ENCODE results near the gene RPLP2.
A peak's percentile ranks its signal among the peaks of the same experiment; 100 is the strongest.

RPLP2 gene

DNA sequence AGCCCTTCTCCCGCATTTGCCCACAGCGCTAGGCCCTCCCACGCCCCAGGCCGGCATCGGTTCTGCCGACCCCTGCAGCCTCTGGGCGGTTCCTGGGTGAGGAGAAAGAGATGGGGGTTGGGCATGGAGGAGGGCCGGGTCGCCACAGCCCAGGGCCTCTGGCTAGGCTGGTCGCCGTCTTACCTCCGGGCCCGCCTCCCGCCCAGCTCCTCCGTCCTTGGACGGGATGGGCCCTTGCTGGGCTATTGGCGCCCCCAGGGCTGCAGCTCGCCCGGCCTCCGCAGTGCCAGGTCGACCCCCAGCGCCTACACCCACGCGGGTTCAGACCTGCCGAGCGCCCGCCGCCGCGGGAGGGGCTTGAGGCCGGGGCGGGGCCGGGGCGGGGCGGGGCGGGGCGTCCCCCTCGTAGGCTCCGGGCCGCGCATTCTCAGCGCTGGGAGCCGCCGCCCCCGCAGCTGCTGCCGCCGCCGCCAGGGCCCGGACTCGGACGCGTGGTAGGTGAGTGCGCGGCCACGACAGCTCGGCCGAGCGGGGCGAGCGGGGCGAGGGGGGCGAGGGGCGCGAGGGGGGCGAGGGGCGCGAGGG, 22.9 kb downstream of the RPLP2 start, which contains the start of gene CD151:
Gene CD151, plus strand, starts transcription at position 424 of the 585 bp plus-strand sequence. CDS start 3,118 bp downstream, outside the sequence.
- Histone ChIP-seq H3K27ac (ENCODE audit: low read depth, low read length) (peak within 1 kb of the TSS; percentile 92), H3K4me1 (ENCODE audit: control insufficient read depth in 1 of 2, insufficient read depth in 2 of 2, low read length in 2 of 2) (peaks cover 47 to 69% of the 10 kb centered on the region in 2 donors), H3K27me3 (ENCODE audit: control insufficient read depth in 1 of 2, insufficient read depth in 2 of 2, low read length in 2 of 2) (no peaks in the 10 kb centered on the region), H3K36me3 (ENCODE audit: control insufficient read depth in 1 of 2, insufficient read depth in 2 of 2, low read length in 2 of 2) (peaks cover 4 to 16% of the 10 kb centered on the region in 2 donors), H3K9me3 (ENCODE audit: control insufficient read depth in 1 of 2, low read length in 2 of 2) (no peaks in the 10 kb centered on the region), H3K9ac (ENCODE audit: low read depth in 1 of 2, low read length in 2 of 2) (peak within 1 kb of the TSS; percentile 92 to 93), H3K4me3 (ENCODE audit: low read depth in 1 of 2, low read length in 2 of 2) (peak within 1 kb of the TSS; percentile 75 to 78)

DNA sequence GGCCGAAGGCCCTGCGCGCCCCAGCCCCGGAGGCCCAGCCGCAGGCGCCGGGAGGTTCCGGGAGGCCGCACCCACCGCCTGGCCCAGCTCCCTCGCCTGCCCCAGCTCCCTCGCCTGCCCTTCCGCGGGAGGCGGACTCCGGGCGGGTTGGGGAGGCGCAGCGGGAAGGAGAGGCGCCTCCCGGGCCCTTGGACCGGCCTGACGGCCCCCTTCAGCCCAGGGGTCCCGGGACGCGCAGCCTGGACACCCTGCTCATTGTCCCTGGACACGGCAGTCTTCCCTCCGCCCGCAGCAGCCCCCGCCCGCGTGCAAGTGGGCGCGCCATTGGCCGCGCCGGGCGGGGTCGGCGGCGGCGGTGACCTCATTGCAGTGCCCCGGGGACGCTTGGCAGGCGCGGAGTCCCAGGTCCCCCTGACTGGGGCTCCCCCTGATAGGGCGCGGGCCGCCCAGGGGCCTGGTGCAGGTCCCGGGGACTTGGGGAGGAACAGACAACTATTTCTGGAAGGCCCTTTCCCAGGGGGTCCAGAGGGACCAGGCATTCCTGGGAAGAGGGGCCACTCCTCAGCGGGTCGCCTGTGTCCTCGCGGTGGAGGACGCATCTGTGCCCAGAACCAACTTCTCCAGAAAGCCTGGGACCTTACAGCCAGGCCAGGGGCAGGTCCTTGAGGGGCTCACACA, 23.5 kb downstream of the RPLP2 start:
- peak overlapping the region; percentile 75 to 78 for H3K4me3 ChIP-seq (ENCODE audit: low read depth in 1 of 2, low read length in 2 of 2)
- peak overlapping the region; percentile 92 to 93 for H3K9ac ChIP-seq (ENCODE audit: low read depth in 1 of 2, low read length in 2 of 2)
- H3K27ac ChIP-seq (ENCODE audit: low read depth, low read length) = peak overlapping the region; percentile 92
- peaks cover 48 to 69% of the 10 kb centered on the region in 2 donors for H3K4me1 ChIP-seq (ENCODE audit: control insufficient read depth in 1 of 2, insufficient read depth in 2 of 2, low read length in 2 of 2)
- H3K9me3 ChIP-seq (ENCODE audit: control insufficient read depth in 1 of 2, low read length in 2 of 2) = no peaks in the 10 kb centered on the region
- H3K27me3 ChIP-seq (ENCODE audit: control insufficient read depth in 1 of 2, insufficient read depth in 2 of 2, low read length in 2 of 2) = no peaks in the 10 kb centered on the region
- peaks cover 4 to 22% of the 10 kb centered on the region in 2 donors for H3K36me3 ChIP-seq (ENCODE audit: control insufficient read depth in 1 of 2, insufficient read depth in 2 of 2, low read length in 2 of 2)

DNA sequence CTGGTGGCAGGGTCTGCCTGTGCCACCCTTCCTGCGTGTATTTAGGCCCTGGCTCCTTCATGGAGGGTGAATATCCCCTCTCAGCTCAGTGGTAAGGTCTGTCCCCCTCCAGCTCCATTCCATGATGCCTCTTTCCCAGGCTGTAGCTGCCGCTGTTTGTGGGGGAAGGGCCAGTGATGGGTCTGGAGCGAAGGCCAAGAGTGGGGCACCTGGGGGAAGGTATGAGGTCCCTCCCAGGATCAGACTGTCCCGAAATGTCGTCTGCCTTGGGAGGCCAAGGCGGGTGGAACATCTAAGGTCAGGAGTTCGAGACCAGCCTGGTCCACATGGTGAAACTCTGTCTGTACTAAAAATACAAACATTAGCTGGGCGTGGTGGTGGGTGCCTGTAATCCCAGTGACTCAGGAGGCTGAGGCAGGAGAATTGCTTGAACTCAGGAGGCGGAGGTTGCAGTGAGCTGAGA, 24.1 kb downstream of the RPLP2 start:
- Histone ChIP-seq H3K4me1 (ENCODE audit: control insufficient read depth in 1 of 2, insufficient read depth in 2 of 2, low read length in 2 of 2) (peaks cover 47 to 67% of the 10 kb centered on the region in 2 donors), H3K36me3 (ENCODE audit: control insufficient read depth in 1 of 2, insufficient read depth in 2 of 2, low read length in 2 of 2) (peaks cover 9 to 27% of the 10 kb centered on the region in 2 donors), H3K9me3 (ENCODE audit: control insufficient read depth in 1 of 2, low read length in 2 of 2) (no peaks in the 10 kb centered on the region), H3K4me3 (ENCODE audit: low read depth in 1 of 2, low read length in 2 of 2) (peak overlapping the region; percentile 75 to 78), H3K27ac (ENCODE audit: low read depth, low read length) (peak overlapping the region; percentile 92), H3K9ac (ENCODE audit: low read depth in 1 of 2, low read length in 2 of 2) (peak overlapping the region; percentile 92 to 93), H3K27me3 (ENCODE audit: control insufficient read depth in 1 of 2, insufficient read depth in 2 of 2, low read length in 2 of 2) (no peaks in the 10 kb centered on the region)

DNA sequence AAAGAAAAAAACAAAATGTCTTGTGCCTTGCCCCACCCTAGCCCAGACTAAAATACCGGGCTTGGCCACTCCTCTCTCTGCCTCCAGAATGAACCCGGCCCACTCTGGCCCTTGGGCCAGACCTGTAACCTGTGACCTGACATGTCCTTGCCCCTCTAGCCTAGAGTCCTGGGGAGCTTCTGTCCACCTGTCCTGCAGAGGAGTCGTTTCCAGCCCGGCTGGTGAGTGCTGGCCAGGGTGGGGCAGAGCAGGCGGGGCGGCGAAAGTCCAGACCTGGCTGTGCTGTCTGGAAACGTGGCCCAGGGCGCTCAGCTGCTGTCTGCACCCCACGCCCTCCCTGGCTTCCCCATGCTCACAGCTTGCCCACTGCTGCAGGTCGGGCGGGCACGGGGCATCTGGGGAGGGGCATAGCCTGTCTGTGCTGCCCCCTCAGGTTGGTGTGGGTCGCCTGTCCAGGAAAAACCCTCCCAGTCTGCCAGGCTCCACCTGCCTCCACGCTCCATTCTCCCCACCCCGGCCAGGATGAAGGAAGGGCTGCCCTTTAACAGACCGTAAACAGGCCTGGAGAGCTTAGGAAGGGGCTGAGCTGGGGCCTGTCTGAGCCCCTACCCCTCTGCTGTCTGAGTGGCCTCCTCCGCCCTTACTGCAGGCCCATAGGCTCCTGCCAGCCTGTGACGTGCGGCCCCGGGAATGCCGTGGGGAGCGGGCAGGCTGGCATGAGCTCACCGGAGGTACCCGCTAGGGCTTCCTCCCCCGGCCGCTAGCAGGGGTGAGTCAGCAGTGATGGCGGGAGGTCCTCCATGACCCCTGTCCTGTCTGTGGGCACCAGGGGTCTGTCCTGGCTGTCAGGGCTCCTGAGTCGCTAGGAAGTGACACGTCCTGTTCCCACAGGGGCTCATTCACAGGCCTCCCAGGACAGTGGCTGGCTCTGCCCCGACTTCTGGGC, 24.9 kb downstream of the RPLP2 start:
- Histone ChIP-seq H3K4me1 (ENCODE audit: control insufficient read depth in 1 of 2, insufficient read depth in 2 of 2, low read length in 2 of 2) (peaks cover 46 to 62% of the 10 kb centered on the region in 2 donors), H3K36me3 (ENCODE audit: control insufficient read depth in 1 of 2, insufficient read depth in 2 of 2, low read length in 2 of 2) (peaks cover 14 to 34% of the 10 kb centered on the region in 2 donors), H3K27ac (ENCODE audit: low read depth, low read length) (peak overlapping the region; percentile 92), H3K27me3 (ENCODE audit: control insufficient read depth in 1 of 2, insufficient read depth in 2 of 2, low read length in 2 of 2) (no peaks in the 10 kb centered on the region), H3K4me3 (ENCODE audit: low read depth in 1 of 2, low read length in 2 of 2) (peak overlapping the region; percentile 75 to 78), H3K9me3 (ENCODE audit: control insufficient read depth in 1 of 2, low read length in 2 of 2) (no peaks in the 10 kb centered on the region), H3K9ac (ENCODE audit: low read depth in 1 of 2, low read length in 2 of 2) (peak overlapping the region; percentile 44 to 93)

DNA sequence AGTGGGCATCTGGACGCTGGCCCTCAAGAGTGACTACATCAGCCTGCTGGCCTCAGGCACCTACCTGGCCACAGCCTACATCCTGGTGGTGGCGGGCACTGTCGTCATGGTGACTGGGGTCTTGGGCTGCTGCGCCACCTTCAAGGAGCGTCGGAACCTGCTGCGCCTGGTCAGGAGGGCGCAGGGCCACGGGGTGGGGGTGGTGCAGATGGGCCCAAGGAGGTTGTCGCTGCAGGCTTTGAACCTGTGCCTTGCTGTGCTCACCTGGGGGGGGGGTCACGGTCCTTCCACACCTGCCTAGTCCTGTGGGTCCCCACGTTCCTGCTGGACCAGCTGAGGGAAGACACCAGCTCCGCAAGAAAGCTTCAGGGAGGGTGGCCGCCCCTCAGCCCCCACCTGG, 26.5 kb downstream of the RPLP2 start:
- no peaks in the 10 kb centered on the region for H3K9me3 ChIP-seq (ENCODE audit: control insufficient read depth in 1 of 2, low read length in 2 of 2)
- H3K27ac ChIP-seq (ENCODE audit: low read depth, low read length) = no peak overlapping the region
- no peaks in the 10 kb centered on the region for H3K27me3 ChIP-seq (ENCODE audit: control insufficient read depth in 1 of 2, insufficient read depth in 2 of 2, low read length in 2 of 2)
- H3K36me3 ChIP-seq (ENCODE audit: control insufficient read depth in 1 of 2, insufficient read depth in 2 of 2, low read length in 2 of 2) = peaks cover 14 to 44% of the 10 kb centered on the region in 2 donors
- H3K9ac ChIP-seq (ENCODE audit: low read depth in 1 of 2, low read length in 2 of 2) = no peak overlapping the region
- peaks cover 48 to 61% of the 10 kb centered on the region in 2 donors for H3K4me1 ChIP-seq (ENCODE audit: control insufficient read depth in 1 of 2, insufficient read depth in 2 of 2, low read length in 2 of 2)
- H3K4me3 ChIP-seq (ENCODE audit: low read depth in 1 of 2, low read length in 2 of 2) = no peak overlapping the region

GRCh38 chr11:836700-837099, 26.9 kb downstream of the RPLP2 start:
- Histone ChIP-seq H3K4me3 (ENCODE audit: low read depth in 1 of 2, low read length in 2 of 2) (no peak overlapping the region), H3K27me3 (ENCODE audit: control insufficient read depth in 1 of 2, insufficient read depth in 2 of 2, low read length in 2 of 2) (no peaks in the 10 kb centered on the region), H3K36me3 (ENCODE audit: control insufficient read depth in 1 of 2, insufficient read depth in 2 of 2, low read length in 2 of 2) (peaks cover 14 to 44% of the 10 kb centered on the region in 2 donors), H3K4me1 (ENCODE audit: control insufficient read depth in 1 of 2, insufficient read depth in 2 of 2, low read length in 2 of 2) (peaks cover 45 to 61% of the 10 kb centered on the region in 2 donors), H3K9ac (ENCODE audit: low read depth in 1 of 2, low read length in 2 of 2) (no peak overlapping the region), H3K9me3 (ENCODE audit: control insufficient read depth in 1 of 2, low read length in 2 of 2) (no peaks in the 10 kb centered on the region), H3K27ac (ENCODE audit: low read depth, low read length) (no peak overlapping the region)

DNA sequence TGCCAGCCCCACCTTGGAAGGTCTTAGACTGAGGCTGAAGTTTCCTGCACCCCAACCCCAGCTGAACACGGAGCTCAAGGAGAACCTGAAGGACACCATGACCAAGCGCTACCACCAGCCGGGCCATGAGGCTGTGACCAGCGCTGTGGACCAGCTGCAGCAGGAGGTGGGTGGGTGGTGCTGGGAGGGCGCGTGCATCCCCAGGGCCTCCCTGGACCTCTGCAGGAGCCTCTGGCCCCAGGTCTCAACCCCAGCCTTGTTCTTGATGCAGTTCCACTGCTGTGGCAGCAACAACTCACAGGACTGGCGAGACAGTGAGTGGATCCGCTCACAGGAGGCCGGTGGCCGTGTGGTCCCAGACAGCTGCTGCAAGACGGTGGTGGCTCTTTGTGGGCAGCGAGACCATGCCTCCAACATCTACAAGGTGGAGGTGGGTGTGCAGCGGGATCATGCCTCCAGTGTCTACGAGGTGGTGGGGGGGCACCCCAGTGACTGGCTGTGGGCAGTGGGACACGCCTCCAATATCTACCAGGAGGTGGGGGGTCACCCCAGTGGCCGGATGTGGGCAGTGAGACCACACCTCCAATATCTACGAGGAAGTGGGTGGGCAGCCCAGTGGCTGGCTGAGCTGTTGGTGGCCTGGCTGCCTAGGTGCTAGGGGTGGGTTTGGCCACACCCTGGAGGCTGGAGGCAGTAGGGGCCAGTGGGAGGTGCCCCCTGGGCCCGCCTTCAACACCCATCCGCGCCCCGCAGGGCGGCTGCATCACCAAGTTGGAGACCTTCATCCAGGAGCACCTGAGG, 27.6 kb downstream of the RPLP2 start:
- Histone ChIP-seq H3K36me3 (ENCODE audit: control insufficient read depth in 1 of 2, insufficient read depth in 2 of 2, low read length in 2 of 2) (peaks cover 14 to 44% of the 10 kb centered on the region in 2 donors), H3K9me3 (ENCODE audit: control insufficient read depth in 1 of 2, low read length in 2 of 2) (no peaks in the 10 kb centered on the region), H3K4me3 (ENCODE audit: low read depth in 1 of 2, low read length in 2 of 2) (no peak overlapping the region), H3K27ac (ENCODE audit: low read depth, low read length) (no peak overlapping the region), H3K9ac (ENCODE audit: low read depth in 1 of 2, low read length in 2 of 2) (no peak overlapping the region), H3K4me1 (ENCODE audit: control insufficient read depth in 1 of 2, insufficient read depth in 2 of 2, low read length in 2 of 2) (peaks cover 38 to 54% of the 10 kb centered on the region in 2 donors), H3K27me3 (ENCODE audit: control insufficient read depth in 1 of 2, insufficient read depth in 2 of 2, low read length in 2 of 2) (no peaks in the 10 kb centered on the region)

DNA sequence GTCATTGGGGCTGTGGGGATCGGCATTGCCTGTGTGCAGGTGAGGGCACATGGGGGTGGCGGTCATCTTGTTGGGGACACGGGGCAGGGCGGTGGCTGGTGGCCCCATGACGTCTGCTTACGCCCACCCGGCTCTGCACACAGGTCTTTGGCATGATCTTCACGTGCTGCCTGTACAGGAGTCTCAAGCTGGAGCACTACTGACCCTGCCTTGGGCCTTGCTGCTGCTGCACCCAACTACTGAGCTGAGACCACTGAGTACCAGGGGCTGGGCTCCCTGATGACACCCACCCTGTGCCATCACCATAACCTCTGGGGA, 28.2 kb downstream of the RPLP2 start:
- H3K9me3 ChIP-seq (ENCODE audit: control insufficient read depth in 1 of 2, low read length in 2 of 2) = no peaks in the 10 kb centered on the region
- H3K4me1 ChIP-seq (ENCODE audit: control insufficient read depth in 1 of 2, insufficient read depth in 2 of 2, low read length in 2 of 2) = peaks cover 38 to 52% of the 10 kb centered on the region in 2 donors
- peaks cover 14 to 44% of the 10 kb centered on the region in 2 donors for H3K36me3 ChIP-seq (ENCODE audit: control insufficient read depth in 1 of 2, insufficient read depth in 2 of 2, low read length in 2 of 2)
- H3K9ac ChIP-seq (ENCODE audit: low read depth in 1 of 2, low read length in 2 of 2) = no peak overlapping the region
- H3K27me3 ChIP-seq (ENCODE audit: control insufficient read depth in 1 of 2, insufficient read depth in 2 of 2, low read length in 2 of 2) = no peaks in the 10 kb centered on the region
- H3K4me3 ChIP-seq (ENCODE audit: low read depth in 1 of 2, low read length in 2 of 2) = no peak overlapping the region
- H3K27ac ChIP-seq (ENCODE audit: low read depth, low read length) = no peak overlapping the region

DNA sequence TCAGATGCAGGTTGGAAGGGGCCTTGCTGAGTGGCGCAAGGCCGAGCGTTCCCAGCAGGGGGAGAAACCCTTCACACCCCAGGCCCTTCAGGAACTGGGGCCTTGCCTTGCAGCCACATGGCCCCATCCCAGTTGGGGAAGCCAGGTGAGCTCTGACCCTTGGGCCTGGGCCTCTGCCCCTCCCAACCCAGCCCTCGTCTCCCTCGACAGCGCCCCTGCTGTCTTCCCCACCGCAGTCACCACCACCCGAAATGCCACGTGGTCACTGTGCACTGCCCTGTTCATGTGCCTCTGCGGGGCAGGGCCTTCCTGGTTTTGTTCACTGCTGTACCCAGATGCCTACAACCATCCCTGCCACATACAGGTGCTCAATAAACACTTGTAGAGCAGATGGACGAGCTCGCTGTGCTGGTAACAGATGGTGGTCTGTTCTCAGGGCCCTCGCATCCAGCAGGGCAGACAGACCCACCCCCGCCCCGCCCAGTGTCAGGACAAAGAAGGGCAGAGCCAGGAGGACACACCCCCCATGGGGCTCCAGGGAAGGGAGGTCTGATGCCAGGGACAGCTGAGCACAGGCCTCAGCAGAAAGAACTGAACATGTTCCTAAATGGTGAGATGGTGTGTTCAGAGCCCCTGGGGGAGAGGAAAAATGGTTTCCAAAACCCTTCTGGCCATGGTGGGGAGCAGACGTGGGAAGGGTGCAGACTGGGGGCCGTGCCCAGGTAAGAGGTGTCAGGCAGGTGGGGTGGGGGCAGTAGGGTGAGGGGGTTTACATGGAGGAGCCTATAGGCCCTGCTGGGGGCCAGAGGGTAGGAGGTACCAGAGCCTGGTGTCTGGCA, 28.9 kb downstream of the RPLP2 start:
- Histone ChIP-seq H3K27ac (ENCODE audit: low read depth, low read length) (no peak overlapping the region), H3K9ac (ENCODE audit: low read depth in 1 of 2, low read length in 2 of 2) (no peak overlapping the region), H3K4me1 (ENCODE audit: control insufficient read depth in 1 of 2, insufficient read depth in 2 of 2, low read length in 2 of 2) (peaks cover 42 to 52% of the 10 kb centered on the region in 2 donors), H3K9me3 (ENCODE audit: control insufficient read depth in 1 of 2, low read length in 2 of 2) (no peaks in the 10 kb centered on the region), H3K27me3 (ENCODE audit: control insufficient read depth in 1 of 2, insufficient read depth in 2 of 2, low read length in 2 of 2) (peaks cover 0 to 1% of the 10 kb centered on the region in 2 donors), H3K36me3 (ENCODE audit: control insufficient read depth in 1 of 2, insufficient read depth in 2 of 2, low read length in 2 of 2) (peaks cover 14 to 44% of the 10 kb centered on the region in 2 donors), H3K4me3 (ENCODE audit: low read depth in 1 of 2, low read length in 2 of 2) (no peak overlapping the region)
